Measurements from ENCODE around the gene AZIN2.

DNA sequence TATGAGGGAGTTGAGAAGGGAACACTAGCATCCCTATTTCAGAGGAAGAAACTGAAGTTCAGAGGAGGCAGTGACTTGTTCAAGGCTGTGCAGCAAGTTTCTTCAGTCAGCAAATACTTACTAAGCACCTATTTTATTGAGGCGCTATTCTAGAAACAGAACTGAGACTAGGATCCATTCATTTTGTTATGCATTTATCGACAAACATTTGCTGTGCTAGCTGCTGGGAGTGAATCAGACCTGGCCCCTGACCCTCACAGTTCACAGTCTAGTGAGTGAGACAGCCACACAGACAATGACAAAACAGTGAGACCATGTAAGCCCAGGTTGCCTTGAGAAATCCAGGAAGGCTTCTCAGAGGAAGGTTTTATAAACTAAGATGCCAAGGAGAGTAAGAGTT, 72.7 kb downstream of the AZIN2 start:
- TF ChIP-seq RNF2 (IDR thresholded peaks at IDR 0.05; ENCODE audit: borderline replicate concordance, low read depth) (no peak), JUNB (IDR thresholded peaks at IDR 0.05) (no peak), POLR2A (IDR thresholded peaks at IDR 0.05; ENCODE audit: low read length) (no peak), FOXS1 (CRISPR knock-in tag; IDR thresholded peaks at IDR 0.05) (no peak), ZNF302 (CRISPR knock-in tag; IDR thresholded peaks at IDR 0.05) (no peak), SMC3 (IDR thresholded peaks at IDR 0.05) (no peak), EP300 (IDR thresholded peaks at IDR 0.05) (no peak), CEBPB (IDR thresholded peaks at IDR 0.05) (no peak), ESRRA (IDR thresholded peaks at IDR 0.05; ENCODE audit: borderline replicate concordance, low read length) (no peak)
- TF ChIP-seq, protein P1, sequence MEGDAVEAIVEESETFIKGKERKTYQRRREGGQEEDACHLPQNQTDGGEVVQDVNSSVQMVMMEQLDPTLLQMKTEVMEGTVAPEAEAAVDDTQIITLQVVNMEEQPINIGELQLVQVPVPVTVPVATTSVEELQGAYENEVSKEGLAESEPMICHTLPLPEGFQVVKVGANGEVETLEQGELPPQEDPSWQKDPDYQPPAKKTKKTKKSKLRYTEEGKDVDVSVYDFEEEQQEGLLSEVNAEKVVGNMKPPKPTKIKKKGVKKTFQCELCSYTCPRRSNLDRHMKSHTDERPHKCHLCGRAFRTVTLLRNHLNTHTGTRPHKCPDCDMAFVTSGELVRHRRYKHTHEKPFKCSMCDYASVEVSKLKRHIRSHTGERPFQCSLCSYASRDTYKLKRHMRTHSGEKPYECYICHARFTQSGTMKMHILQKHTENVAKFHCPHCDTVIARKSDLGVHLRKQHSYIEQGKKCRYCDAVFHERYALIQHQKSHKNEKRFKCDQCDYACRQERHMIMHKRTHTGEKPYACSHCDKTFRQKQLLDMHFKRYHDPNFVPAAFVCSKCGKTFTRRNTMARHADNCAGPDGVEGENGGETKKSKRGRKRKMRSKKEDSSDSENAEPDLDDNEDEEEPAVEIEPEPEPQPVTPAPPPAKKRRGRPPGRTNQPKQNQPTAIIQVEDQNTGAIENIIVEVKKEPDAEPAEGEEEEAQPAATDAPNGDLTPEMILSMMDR (IDR thresholded peaks at IDR 0.05): no peak
- TF ChIP-seq, protein P2, sequence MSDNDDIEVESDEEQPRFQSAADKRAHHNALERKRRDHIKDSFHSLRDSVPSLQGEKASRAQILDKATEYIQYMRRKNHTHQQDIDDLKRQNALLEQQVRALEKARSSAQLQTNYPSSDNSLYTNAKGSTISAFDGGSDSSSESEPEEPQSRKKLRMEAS (IDR thresholded peaks at IDR 0.05): no peak
